Measurements from ENCODE around the gene GRB10. TPM values are rescaled to one million over a fixed set of nuclear protein-coding genes. Genes with fewer than 3 reads are reported as not detected.

GRB10 gene
- total RNA-seq, 1 donor from 2014 or later: 33.9 TPM

GRCh38 chr7:50631100-50631499 lies 151.6 kb downstream of the GRB10 start:
- Mint-ChIP-seq H3K27ac (peak overlapping the region; percentile 47), H3K36me3 (peaks cover 22% of the 10 kb centered on the region), H3K27me3 (ENCODE audit: insufficient read depth, low read depth) (no peaks in the 10 kb centered on the region), H3K9me3 (peaks cover 22% of the 10 kb centered on the region), H3K4me3 (no peak overlapping the region), H3K4me1 (peaks cover 25% of the 10 kb centered on the region)
- Histone ChIP-seq H3K36me3 (no peaks in the 10 kb centered on the region), H2AFZ (replicated peaks) (no peak overlapping the region), H3K79me2 (ENCODE audit: low read depth) (peaks cover 14% of the 10 kb centered on the region), H3K27ac (no peak overlapping the region), H3K9ac (no peak overlapping the region), H3F3A (ENCODE audit: low read depth) (no peaks in the 10 kb centered on the region), H3K4me3 (no peak overlapping the region), H3K9me3 (ENCODE audit: low read depth) (peaks cover 10% of the 10 kb centered on the region), H3K27me3 (no peaks in the 10 kb centered on the region), H3K4me1 (peaks cover 10% of the 10 kb centered on the region), H4K20me1 (ENCODE audit: low read depth) (no peaks in the 10 kb centered on the region), H3K4me2 (no peak overlapping the region)
- TF ChIP-seq, protein P1, sequence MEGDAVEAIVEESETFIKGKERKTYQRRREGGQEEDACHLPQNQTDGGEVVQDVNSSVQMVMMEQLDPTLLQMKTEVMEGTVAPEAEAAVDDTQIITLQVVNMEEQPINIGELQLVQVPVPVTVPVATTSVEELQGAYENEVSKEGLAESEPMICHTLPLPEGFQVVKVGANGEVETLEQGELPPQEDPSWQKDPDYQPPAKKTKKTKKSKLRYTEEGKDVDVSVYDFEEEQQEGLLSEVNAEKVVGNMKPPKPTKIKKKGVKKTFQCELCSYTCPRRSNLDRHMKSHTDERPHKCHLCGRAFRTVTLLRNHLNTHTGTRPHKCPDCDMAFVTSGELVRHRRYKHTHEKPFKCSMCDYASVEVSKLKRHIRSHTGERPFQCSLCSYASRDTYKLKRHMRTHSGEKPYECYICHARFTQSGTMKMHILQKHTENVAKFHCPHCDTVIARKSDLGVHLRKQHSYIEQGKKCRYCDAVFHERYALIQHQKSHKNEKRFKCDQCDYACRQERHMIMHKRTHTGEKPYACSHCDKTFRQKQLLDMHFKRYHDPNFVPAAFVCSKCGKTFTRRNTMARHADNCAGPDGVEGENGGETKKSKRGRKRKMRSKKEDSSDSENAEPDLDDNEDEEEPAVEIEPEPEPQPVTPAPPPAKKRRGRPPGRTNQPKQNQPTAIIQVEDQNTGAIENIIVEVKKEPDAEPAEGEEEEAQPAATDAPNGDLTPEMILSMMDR (IDR thresholded peaks at IDR 0.05): no peak
- TF ChIP-seq EZH2phosphoT487 (IDR thresholded peaks at IDR 0.05) (no peak), EZH2 (IDR thresholded peaks at IDR 0.05) (no peak)
- DNase-seq (ENCODE audit: low spot score): no peak

- Histone ChIP-seq H3K79me2 (ENCODE audit: low read depth) (peaks cover 14% of the 10 kb centered on the region), H3K4me3 (no peak overlapping the region), H3K4me1 (peaks cover 10% of the 10 kb centered on the region), H3F3A (ENCODE audit: low read depth) (no peaks in the 10 kb centered on the region), H2AFZ (replicated peaks) (no peak overlapping the region), H3K27me3 (no peaks in the 10 kb centered on the region), H3K9ac (no peak overlapping the region), H4K20me1 (ENCODE audit: low read depth) (no peaks in the 10 kb centered on the region), H3K36me3 (no peaks in the 10 kb centered on the region), H3K4me2 (no peak overlapping the region), H3K9me3 (ENCODE audit: low read depth) (peaks cover 10% of the 10 kb centered on the region), H3K27ac (no peak overlapping the region)
- TF ChIP-seq, protein P1 (IDR thresholded peaks at IDR 0.05): no peak
- TF ChIP-seq EZH2phosphoT487 (IDR thresholded peaks at IDR 0.05): no peak
- TF ChIP-seq EZH2 (IDR thresholded peaks at IDR 0.05): no peak
- H3K36me3 Mint-ChIP-seq: peaks cover 14% of the 10 kb centered on the region
- DNase-seq (ENCODE audit: low spot score): no peak
- peaks cover 25% of the 10 kb centered on the region for H3K4me1 Mint-ChIP-seq
- H3K27ac Mint-ChIP-seq: no peak overlapping the region
- no peaks in the 10 kb centered on the region for H3K27me3 Mint-ChIP-seq (ENCODE audit: insufficient read depth, low read depth)
- no peak overlapping the region for H3K4me3 Mint-ChIP-seq
- H3K9me3 Mint-ChIP-seq: peaks cover 10% of the 10 kb centered on the region
Observed at GRCh38 chr7:50629238-50629901, 153.3 kb downstream of the GRB10 start.

GRCh38 chr7:50628434-50629084 lies 154.1 kb downstream of the GRB10 start:
- Histone ChIP-seq H3K79me2 (ENCODE audit: low read depth) (peaks cover 9% of the 10 kb centered on the region), H3K36me3 (no peaks in the 10 kb centered on the region), H3K27me3 (no peaks in the 10 kb centered on the region), H3K4me3 (no peak overlapping the region), H3K9me3 (ENCODE audit: low read depth) (peaks cover 4% of the 10 kb centered on the region), H3F3A (ENCODE audit: low read depth) (no peaks in the 10 kb centered on the region), H3K4me1 (peaks cover 10% of the 10 kb centered on the region), H3K4me2 (no peak overlapping the region), H4K20me1 (ENCODE audit: low read depth) (no peaks in the 10 kb centered on the region), H3K9ac (no peak overlapping the region), H3K27ac (no peak overlapping the region), H2AFZ (replicated peaks) (no peak overlapping the region)
- Mint-ChIP-seq H3K4me3 (no peak overlapping the region), H3K27ac (peak overlapping the region; percentile 44), H3K9me3 (peaks cover 3% of the 10 kb centered on the region), H3K4me1 (peaks cover 25% of the 10 kb centered on the region), H3K36me3 (peaks cover 7% of the 10 kb centered on the region), H3K27me3 (ENCODE audit: insufficient read depth, low read depth) (no peaks in the 10 kb centered on the region)
- TF ChIP-seq EZH2phosphoT487 (IDR thresholded peaks at IDR 0.05): no peak
- TF ChIP-seq, protein P1 (IDR thresholded peaks at IDR 0.05): peak; percentile 25
- DNase-seq (ENCODE audit: low spot score): peak; percentile 16

Measured in neural progenitor cell (in vitro differentiated cells).